Measurements from ENCODE around the gene SHISA7. TPM values are rescaled to one million over a fixed set of nuclear protein-coding genes. Genes with fewer than 3 reads are reported as not detected.

SHISA7 gene
- polyA plus RNA-seq, 1 of the 3 experiments (the other 2 are of a cell fraction), result 0.02 TPM

- Histone ChIP-seq H2AFZ (ENCODE audit: low read depth) (no peak overlapping the region), H4K20me1 (ENCODE audit: insufficient read depth) (no peaks in the 10 kb centered on the region), H3K27me3 (ENCODE audit: insufficient read depth) (peaks cover 53% of the 10 kb centered on the region), H3K27ac (ENCODE audit: low read depth in 2 of 2, low read length in 1 of 2) (no peak overlapping the region), H3K9ac (no peak overlapping the region), H3F3A (replicated peaks; ENCODE audit: insufficient read depth) (peaks cover 2% of the 10 kb centered on the region), H3K36me3 (replicated peaks in 1 of 2; ENCODE audit: control insufficient read depth in 1 of 2, insufficient read depth in 2 of 2, low read length in 1 of 2) (no peaks in the 10 kb centered on the region), H3K9me3 (no peaks in the 10 kb centered on the region), H3K4me2 (no peak overlapping the region), H3K9me2 (no peaks in the 10 kb centered on the region), H3K4me3 (ENCODE audit: low read depth in 2 of 2, low read length in 1 of 2) (no peak overlapping the region), H3K4me1 (ENCODE audit: control insufficient read depth in 1 of 2, insufficient read depth in 2 of 2, low read depth in 1 of 2, low read length in 1 of 2) (peaks cover 0 to 6% of the 10 kb centered on the region in 2 experiments; a peak in 1 of 4 replicates), H3K79me2 (ENCODE audit: insufficient read depth) (no peaks in the 10 kb centered on the region)
- ChIA-PET POLR2A (no interaction called here), CTCF (interaction anchor here (1.0 to 2.8 kb wide), 6 partner anchors 24 to 301 kb away, joined by 3 to 13 read pairs (median 6); no protein-coding TSS in a partner anchor)
- TF ChIP-seq MEF2A (IDR thresholded peaks at IDR 0.05; ENCODE audit: borderline replicate concordance, low read depth), result no peak
- no peak for TF ChIP-seq USF1 (IDR thresholded peaks at IDR 0.05; ENCODE audit: borderline replicate concordance, low read depth)
- no peak for TF ChIP-seq IRF3 (IDR thresholded peaks at IDR 0.05; ENCODE audit: low read depth, low read length)
- TF ChIP-seq SMC3 (IDR thresholded peaks at IDR 0.05; ENCODE audit: low read depth, low read length), result no peak
- TF ChIP-seq, protein P1, sequence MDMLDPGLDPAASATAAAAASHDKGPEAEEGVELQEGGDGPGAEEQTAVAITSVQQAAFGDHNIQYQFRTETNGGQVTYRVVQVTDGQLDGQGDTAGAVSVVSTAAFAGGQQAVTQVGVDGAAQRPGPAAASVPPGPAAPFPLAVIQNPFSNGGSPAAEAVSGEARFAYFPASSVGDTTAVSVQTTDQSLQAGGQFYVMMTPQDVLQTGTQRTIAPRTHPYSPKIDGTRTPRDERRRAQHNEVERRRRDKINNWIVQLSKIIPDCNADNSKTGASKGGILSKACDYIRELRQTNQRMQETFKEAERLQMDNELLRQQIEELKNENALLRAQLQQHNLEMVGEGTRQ (IDR thresholded peaks at IDR 0.05; ENCODE audit: borderline replicate concordance, low read depth, low read length), result no peak
- TF ChIP-seq, protein P2, sequence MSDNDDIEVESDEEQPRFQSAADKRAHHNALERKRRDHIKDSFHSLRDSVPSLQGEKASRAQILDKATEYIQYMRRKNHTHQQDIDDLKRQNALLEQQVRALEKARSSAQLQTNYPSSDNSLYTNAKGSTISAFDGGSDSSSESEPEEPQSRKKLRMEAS (IDR thresholded peaks at IDR 0.05; ENCODE audit: low read depth), result no peak
- no peak for TF ChIP-seq JUND (IDR thresholded peaks at IDR 0.05)
- no peak for TF ChIP-seq FOSL2 (IDR thresholded peaks at IDR 0.05; ENCODE audit: borderline replicate concordance, low read depth)
- no peak for TF ChIP-seq POLR2AphosphoS5 (IDR thresholded peaks at IDR 0.05; ENCODE audit: low read depth, low read length)
- TF ChIP-seq GABPA (IDR thresholded peaks at IDR 0.05; ENCODE audit: low read depth), result no peak
- TF ChIP-seq TEAD4 (IDR thresholded peaks at IDR 0.05; ENCODE audit: borderline replicate concordance, insufficient read depth), result no peak
- no peak for TF ChIP-seq TAF1 (IDR thresholded peaks at IDR 0.05; ENCODE audit: borderline replicate concordance, low read depth, low read length)
- TF ChIP-seq, protein P3, sequence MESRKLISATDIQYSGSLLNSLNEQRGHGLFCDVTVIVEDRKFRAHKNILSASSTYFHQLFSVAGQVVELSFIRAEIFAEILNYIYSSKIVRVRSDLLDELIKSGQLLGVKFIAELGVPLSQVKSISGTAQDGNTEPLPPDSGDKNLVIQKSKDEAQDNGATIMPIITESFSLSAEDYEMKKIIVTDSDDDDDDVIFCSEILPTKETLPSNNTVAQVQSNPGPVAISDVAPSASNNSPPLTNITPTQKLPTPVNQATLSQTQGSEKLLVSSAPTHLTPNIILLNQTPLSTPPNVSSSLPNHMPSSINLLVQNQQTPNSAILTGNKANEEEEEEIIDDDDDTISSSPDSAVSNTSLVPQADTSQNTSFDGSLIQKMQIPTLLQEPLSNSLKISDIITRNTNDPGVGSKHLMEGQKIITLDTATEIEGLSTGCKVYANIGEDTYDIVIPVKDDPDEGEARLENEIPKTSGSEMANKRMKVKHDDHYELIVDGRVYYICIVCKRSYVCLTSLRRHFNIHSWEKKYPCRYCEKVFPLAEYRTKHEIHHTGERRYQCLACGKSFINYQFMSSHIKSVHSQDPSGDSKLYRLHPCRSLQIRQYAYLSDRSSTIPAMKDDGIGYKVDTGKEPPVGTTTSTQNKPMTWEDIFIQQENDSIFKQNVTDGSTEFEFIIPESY (IDR thresholded peaks at IDR 0.05; ENCODE audit: borderline replicate concordance, low read depth), result no peak
- no peak for TF ChIP-seq RXRA (IDR thresholded peaks at IDR 0.05; ENCODE audit: borderline replicate concordance, low read depth)
- TF ChIP-seq NRF1 (IDR thresholded peaks at IDR 0.05; ENCODE audit: low read depth, low read length), result no peak
- no peak for TF ChIP-seq RAD21 (IDR thresholded peaks at IDR 0.05; ENCODE audit: low read length)
- TF ChIP-seq NFIC (IDR thresholded peaks at IDR 0.05; ENCODE audit: borderline replicate concordance), result no peak
- no peak for TF ChIP-seq ELF1 (IDR thresholded peaks at IDR 0.05)
- TF ChIP-seq PBX3 (IDR thresholded peaks at IDR 0.05), result no peak
- no peak for TF ChIP-seq SIN3A (IDR thresholded peaks at IDR 0.05; ENCODE audit: borderline replicate concordance, low read depth, low read length)
- WGBS (ENCODE audit: low lambda C conversion rate), result 9% methylated on average over 17 of the region's 39 CpGs
- DNase-seq, result no peak
Measured at GRCh38 chr19:55441692-55442321, 1.3 kb downstream of the SHISA7 start.
